ENCODE data around the gene BMERB1.

DNA sequence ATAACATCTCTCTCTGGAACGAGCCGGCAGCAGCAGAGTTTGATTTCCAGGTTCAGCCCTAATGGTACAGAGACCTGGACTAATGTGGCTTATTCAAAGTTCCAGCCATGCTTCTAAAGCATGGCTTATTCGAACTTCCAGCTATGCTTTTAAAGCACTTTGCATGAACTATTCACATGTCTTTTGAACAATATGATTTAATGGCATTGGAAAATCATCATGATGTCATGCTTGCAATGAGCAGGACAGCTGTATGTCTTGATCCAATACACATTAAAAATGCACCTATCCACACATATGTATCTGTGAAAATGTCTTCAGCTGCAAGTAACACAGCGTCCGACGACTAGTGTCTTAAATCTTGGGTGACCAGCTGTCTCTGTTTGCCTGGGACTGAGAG, 122.9 kb downstream of the BMERB1 start:
- TF ChIP-seq NRF1 (conservative IDR thresholded peaks at IDR 0.05 in 1 of 2, IDR thresholded peaks at IDR 0.05 in 1 of 2) = no peak
- TF ChIP-seq ZKSCAN3 (CRISPR knock-in tag; IDR thresholded peaks at IDR 0.05) = no peak
- TF ChIP-seq ILF3 (IDR thresholded peaks at IDR 0.05; ENCODE audit: borderline replicate concordance) = no peak
- TF ChIP-seq ZNF830 (CRISPR knock-in tag; IDR thresholded peaks at IDR 0.05) = no peak
- TF ChIP-seq POLR2A (conservative IDR thresholded peaks at IDR 0.05) = no peak
- no peak for TF ChIP-seq KDM1A (IDR thresholded peaks at IDR 0.05)
- TF ChIP-seq, protein P1, sequence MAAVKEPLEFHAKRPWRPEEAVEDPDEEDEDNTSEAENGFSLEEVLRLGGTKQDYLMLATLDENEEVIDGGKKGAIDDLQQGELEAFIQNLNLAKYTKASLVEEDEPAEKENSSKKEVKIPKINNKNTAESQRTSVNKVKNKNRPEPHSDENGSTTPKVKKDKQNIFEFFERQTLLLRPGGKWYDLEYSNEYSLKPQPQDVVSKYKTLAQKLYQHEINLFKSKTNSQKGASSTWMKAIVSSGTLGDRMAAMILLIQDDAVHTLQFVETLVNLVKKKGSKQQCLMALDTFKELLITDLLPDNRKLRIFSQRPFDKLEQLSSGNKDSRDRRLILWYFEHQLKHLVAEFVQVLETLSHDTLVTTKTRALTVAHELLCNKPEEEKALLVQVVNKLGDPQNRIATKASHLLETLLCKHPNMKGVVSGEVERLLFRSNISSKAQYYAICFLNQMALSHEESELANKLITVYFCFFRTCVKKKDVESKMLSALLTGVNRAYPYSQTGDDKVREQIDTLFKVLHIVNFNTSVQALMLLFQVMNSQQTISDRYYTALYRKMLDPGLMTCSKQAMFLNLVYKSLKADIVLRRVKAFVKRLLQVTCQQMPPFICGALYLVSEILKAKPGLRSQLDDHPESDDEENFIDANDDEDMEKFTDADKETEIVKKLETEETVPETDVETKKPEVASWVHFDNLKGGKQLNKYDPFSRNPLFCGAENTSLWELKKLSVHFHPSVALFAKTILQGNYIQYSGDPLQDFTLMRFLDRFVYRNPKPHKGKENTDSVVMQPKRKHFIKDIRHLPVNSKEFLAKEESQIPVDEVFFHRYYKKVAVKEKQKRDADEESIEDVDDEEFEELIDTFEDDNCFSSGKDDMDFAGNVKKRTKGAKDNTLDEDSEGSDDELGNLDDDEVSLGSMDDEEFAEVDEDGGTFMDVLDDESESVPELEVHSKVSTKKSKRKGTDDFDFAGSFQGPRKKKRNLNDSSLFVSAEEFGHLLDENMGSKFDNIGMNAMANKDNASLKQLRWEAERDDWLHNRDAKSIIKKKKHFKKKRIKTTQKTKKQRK (IDR thresholded peaks at IDR 0.05; ENCODE audit: borderline replicate concordance, low read depth, low read length) = no peak
- TF ChIP-seq PHF8 (IDR thresholded peaks at IDR 0.05; ENCODE audit: borderline replicate concordance, low read length) = no peak
- TF ChIP-seq CTCF (IDR thresholded peaks at IDR 0.05 in 2 of 3, conservative IDR thresholded peaks at IDR 0.05 in 1 of 3; ENCODE audit: insufficient read depth in 2 of 3, low read depth in 1 of 3, low read length in 3 of 3) = no peak

Measured in K562 (cell line).